GM19238 (cell line): ENCODE results near the gene WDR74.
"Not testable (repeated sequence)": the region's sequence is repeated elsewhere in the genome, so short reads cannot be mapped to it uniquely, and the experiment has no call there.

Experiments
- DNase-seq: peaks from one replicate; pipeline ENCODE4 v3.0.0; 2011; ENCODE audit warnings: low spot score; ENCODE audit not compliant: insufficient read length

WDR74 gene

DNA sequence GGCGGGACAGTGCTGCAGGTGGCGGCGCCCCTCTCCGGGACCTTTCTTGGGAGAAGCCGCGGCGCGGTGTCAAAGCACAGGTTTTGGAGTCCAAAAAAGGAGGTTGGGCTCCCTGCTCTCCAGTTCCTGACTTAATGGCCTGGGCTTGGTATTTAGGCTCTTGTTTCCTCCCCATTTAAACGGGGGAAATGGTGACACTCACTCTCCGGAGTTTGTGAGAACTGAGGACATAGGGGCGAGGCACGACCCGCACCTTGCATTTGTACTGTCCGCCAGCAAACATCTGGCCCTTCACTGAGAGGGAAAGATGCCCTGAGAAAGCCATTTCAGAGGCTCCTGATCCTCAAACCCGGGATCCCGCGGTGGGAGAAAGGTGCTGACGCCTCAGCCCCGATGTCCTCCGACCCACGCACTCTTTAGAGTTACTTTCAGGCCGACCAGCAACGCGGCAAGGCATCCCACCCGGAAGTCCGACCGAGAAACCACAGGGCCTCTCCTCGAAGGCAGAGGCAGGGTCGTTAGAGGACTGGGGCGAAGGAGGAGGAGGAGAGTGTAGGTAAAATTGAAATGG is 2.9 kb upstream of the WDR74 start:
- DNase-seq: no peak

DNA sequence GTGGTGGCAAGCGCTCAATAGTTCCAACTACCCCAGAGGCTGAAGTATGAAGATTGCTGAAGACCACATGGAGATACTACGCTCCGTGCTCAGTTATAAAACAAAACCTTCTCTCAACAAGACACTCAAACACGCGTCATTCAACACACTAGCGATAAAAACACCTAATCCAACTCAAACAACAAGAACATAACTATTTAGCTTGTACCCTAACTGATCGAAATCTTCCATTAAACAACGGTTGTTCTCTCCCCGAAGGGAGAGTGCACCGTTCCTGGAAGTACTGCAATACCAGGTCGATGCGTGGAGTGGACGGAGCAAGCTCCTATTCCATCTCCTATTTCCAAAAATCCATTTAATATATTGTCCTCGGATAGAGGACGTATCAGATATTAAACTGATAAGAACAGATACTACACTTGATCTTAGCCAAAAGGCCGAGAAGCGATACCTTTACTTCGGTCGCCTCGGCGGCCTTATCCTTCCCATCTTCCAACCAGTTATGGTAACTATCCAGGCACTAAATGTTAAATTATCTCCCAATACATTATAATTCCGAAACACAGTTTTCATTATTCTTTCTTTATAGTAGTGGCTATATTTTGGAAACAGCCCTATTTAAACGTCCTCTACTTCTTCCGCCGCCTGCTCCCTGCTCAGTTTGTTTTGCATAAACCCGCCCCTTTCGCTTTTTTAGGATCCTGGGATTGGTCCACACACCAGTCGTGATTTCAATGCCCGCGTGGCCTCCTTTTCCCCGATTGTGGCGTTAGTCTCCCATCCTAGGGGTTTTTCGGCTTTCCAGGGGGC is 2.2 kb upstream of the WDR74 start:
- peak; percentile 75 for DNase-seq

DNA sequence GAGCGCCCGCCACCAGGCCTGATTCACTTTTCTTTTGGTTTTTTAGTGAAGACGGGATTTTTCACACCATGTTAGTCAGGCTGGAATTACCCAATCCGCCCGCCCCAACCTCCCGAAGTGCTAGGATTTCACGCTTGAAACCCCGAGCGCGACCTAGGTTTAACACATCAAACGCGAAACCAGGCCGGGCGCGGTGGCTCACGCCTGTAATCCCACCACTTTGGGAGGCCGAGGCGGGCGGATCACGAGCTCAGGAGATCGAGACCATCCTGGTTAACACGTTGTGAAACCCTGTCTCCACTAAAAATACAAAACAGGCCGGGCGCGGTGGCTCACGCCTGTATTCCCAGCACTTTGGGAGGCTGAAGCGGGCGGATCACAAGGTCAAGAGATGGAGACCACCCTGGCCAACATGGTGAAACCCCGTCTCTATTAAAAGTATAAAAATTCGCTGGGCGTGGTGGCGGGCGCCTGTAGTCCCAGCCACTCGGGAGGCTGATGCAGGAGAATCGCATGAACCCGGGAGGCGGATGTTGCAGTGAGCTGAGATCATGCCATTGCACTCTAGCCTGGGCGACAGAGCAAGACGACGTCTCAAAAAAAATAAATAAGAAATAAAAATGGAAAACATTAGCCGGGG is 1.5 kb upstream of the WDR74 start:
- DNase-seq: not testable (repeated sequence)

DNA sequence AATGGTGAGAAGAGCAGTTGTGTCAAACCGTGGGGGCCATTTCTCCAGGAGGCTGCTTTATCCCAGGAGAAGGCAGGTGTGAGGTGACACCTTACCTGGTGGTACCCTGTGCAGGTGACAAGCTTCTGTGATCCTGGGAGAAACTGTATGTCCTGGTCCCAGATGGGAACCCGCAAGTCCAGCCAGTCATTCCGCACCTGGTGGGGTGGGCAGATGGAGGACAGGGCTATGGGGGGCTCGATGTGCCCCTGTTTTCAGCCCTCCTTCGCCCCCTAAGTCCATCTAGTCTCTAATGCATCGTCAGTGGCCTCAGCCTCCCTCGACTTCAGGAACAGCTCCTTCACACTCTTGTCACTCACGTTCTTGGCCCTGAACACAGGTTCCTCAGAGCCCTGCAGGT is 4.1 kb downstream of the WDR74 start:
- no peak for DNase-seq

DNA sequence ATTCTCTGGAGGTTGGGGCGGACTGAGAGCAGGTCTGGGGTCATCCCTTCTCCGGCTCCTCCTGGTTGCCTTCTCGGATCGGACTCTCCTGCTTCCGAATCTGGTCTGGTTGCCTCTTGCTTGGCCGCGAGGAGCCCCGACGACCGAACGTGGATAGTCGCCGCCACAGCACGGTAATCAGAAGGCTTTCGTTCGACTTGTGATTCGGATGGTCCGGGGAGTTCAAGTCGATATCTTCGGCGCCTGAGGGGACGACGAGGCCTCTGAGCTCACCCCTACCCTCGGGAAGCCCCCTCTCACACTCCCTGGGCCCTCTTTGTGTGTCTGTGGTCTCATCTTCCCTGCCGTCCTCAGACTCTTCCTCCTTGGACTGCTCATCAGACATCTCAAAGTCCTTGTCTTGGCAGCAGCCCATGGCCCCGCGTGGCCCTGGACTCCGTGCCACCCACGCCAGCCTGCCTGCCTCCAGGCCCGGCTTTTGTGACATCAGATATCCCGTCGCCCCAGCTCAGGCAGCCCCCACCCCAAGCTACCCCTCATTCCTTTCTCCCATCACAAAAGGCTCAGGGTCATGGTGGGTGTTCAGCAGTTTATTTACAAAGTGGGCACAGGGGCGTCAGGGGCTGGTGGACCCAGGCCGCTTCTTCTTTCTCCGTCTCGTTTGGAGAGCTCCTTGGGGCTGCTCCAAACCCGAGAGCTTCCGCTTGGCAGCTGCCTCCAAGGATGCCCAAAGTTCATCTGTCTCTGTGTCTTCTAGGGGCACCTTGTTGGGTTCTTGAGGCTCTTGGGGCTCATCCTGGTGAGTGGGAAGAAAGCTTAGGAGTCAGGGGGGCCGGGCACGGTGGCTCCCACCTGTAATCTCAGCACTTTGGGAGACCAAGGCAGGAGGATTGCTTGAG is 6.8 kb downstream of the WDR74 start, which contains the start of gene TEX54:
TSS of gene TEX54 (minus strand) at position 506 of the 899 bp plus-strand sequence.
- DNase-seq: no peak

DNA sequence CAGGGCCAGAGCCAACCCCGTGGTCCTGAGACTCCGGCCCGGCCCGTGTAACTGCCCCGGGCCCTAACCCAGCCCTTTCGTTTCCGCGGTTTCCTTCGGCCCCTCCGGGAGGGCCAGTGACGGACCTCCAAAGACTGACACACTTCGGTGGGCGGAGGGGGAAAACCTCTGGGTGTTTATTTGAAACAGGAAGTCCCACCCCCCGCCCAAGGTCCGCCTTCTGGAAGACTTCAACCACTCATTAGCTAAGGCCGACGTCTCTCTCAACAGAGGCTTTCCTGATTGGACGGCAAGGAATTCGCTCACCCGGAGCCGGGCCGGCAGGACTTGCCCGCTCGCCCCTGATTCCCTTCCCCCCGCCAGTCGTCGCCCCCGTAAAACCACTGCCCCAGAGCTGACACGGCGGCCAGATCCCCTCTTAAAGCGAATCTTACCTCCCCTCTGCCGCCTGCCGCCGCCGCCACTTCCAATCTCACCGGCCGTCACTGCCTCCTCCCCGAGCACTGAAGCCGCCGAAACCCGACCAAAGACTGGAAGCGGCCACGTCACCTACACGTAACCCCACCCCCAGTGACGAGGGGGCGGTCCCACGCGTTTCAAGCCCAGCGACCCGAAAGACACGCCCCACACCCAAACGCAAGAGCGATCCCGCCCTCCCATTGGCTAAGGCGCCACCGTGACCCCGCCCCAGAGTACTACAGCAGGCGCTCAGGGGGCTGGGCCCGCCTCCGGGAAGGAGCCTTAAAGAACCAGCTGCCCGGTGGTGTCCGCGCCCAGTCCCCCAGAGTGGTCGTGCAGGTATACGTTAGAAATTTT is 7.7 kb downstream of the WDR74 start, which contains the start of gene STX5:
TSS of gene STX5 (minus strand) at position 532 of the 816 bp plus-strand sequence. CDS start 808 bp downstream, outside the sequence.
- DNase-seq: peak; percentile 91

DNA sequence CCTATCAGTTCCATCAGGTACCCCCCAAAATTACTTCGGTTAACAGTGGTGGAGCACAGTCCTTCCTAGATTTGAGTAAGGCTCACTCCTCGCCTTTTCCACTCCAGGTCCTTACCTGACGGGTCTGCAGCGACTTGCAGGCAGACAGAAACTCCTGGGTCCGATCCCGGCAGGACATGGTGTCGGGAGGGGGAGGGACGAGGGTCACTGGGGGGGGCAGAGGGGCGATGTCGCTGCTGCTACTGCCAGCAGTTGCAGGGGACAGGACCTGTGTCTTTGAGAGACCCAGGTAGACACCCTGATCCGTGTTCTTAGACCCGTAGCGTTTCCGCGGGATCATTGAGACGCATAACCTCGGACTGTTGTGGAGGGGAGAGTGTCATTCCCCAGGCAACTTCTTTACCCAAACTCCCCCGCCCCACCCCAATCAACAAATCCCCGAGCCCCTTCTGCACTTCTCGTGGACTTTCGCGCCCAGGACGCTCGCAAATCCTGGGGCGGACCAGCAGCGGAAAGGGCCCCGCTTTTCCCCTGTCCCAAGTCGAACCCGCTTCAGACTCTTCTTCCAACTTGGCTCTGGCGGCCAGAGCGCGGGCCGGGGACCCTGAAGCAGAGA is 8.4 kb downstream of the WDR74 start:
- DNase-seq: no peak

DNA sequence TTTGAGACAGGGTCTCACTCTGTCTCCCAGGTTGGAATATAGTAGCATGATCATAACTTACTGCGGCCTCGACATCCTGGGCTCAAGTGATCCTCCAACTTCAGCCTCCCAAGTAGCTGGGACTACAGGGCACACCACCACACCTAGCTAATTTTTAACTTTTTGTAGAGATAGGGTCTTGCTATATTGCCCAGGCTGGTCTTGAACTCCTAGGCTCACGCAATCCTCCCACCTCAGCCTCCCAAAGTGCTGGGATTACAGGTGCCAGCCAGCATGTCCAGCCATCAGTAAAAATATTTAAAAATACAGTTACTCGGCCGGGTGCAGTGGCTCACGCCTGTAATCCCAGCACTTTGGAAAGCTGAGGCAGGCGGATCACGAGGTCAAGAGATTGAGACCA is 11.3 kb downstream of the WDR74 start:
- not testable (repeated sequence) for DNase-seq

DNA sequence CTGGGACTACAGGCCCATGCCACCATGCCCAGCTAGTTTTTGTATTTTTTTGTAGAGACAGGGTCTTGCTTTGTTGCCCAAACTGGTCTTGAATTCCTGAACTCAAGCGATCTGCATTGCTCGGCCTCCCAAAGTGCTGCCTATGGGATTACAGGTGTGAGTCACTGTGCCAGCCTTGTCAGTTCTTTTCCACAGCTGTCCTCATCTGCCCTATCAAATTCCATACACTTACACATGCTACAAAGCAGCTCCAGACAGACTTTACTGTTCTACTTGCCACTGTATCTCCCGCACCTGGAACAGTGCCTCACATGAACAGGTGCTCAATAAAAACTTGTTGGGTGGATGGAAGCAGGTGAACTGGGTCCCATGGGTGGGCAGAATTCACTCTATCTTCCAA is 15.7 kb downstream of the WDR74 start:
- DNase-seq: no peak

DNA sequence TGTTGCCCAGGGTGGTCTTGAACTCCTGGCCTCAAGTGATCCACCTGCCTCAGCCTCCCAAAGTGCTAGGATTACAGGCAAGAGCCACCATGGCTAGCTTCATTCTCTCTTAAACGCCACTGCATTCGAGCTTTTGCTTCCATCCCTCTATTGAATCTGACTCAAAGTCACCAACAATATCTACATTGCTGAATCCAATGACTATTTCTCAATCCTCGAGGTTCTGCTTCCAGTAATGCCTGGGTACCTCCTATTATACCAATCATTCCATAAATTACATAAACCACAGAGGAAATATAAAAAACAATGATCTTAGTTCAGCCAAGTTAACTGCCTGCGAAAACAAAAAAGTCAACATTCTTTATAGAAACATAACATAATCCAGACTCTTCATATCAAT is 22.3 kb downstream of the WDR74 start:
- no peak for DNase-seq

DNA sequence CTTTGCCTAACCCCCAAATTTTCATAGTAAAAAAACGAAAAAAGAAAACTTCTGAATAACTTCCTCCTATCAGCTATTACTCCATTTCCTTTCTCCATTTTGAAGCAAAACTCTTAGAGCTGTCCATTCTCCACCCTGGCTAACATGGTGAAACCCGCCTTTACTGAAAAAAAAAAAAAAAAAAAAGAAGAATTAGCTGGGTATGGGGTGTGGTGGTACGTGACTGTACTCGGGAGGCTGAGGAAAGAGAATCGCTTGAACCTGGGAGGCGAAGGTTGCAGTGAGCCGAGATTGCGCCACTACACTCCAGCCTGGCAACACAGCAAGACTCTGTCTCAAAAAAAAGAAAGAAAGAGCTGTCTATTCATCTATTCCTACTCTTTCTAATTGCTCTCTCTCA is 22.8 kb downstream of the WDR74 start:
- no peak for DNase-seq

DNA sequence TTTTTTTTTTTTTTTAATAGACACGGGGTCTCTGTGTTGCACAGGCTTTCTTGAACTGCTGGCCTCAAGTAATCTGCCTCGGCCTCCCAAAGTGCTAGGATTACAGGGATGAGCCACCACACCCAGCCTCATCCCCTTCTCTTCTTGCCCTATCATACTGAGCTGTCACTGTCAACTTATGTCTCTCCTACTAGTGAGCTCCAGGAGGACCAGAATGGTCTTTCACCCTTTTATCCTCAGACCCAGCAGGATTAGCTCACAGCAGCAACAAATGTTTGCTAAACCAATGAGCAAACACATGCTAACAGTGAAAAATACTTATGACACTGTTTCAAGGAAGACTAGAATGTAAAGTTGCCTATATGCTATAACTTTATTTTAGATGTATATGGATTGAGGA is 27.7 kb downstream of the WDR74 start:
- DNase-seq: no peak

DNA sequence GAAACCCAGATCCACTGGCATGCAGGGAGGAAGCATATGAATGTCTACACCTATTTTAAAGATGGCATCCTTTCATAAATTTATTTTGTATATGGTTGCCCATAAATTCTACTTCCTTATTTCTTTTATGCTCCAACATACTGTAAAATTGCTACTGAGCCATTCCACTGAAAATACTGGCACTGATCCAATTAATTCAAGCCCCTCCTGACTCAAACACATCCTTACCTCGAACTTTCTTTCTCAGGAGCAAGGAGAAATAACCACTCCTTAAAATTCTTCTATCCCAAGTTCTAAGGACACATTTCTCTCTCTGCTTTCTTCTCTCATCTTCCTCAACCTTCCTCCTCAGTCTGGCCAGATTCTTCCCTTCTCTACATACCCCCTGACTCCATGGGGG is 28.6 kb downstream of the WDR74 start:
- DNase-seq: no peak

DNA sequence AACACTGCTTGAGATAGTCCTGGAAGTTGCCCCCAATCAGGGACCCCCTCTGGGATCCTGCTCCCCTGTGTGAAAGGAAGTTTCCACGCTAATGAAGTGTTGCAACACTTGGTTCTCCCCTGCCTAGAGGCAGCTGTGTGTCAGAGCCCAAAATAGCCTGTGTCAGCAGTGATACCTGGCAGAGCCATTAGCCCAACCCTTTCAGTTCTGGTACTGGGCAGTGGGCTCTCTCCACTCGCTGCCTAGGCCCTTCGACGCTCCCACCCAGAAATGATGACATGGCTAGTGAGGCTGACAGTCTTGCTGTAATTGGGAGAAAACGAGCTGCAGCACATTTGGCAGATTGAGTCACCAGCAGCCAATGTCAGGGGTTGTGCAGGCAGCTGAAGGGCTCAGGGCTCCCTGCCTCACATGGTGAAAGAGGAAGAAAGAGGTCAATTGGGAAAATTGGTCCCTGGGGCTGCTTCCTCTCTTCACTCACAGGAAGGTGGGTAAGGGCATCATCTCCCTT is 32.7 kb downstream of the WDR74 start:
- no peak for DNase-seq

DNA sequence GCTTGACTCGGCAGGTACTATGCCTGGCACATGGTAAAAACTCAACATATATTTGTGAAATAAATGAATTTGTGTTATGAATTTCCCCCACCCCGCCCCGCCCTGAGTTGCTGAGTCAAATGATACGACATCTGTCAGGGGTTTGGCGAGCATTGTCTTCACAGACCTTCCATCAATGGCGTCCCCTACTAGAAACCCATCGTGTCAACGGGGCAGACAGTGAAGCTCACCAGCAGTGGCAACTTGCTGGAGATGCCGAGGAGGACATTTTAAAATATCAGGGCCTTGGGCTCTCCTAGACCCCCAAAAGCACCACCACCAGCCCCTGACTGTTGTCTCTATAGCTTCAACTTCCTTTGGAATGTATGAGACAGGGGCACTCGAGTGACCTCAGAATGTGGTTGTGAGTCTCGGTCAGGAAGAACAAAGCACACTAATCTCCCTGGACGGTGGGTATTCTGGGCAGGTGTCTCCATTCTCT is 33.4 kb downstream of the WDR74 start:
- DNase-seq: no peak

DNA sequence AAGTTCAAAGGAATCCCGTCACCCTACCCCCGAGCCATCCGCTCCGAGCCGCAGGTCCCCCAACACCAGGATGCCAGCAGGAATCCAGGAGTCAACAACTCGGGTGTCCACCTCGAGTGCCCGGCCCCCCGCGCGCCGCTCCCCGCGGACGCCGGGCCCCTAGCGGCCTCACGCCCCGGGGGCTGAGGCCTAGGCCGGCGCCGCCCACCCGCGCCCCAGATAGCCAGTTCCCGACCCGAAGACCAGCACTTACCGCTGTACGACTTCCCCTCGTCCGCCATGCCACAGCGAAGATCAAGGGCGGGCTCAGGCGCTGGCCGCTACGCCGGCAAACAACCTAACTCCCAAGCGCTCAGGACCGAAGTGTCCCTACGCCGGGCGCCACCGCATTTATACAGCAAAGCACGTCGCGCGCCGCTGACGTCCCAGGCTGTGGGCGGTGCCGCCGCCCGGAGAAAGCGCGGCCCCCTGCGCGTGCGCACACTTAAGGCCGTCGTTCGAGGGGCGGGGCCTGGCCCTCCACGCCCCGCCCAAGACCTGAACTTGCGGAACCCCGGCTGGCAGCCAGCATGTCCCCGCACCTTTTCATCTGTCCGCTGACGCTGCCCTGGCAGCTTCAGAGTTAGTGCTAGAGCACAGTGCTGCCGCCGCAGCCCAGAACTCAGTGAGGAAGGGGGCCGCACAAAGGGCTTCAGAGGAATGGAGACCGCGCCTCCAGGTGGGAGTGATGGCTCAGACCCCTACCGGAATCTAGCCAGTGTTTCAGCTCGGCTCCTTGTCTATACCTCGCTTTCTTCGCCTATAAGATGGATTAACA is 34.1 kb downstream of the WDR74 start, which contains the start of gene NXF1:
TSS of gene NXF1 (minus strand) at position 365 of the 817 bp plus-strand sequence. CDS start at position 281, 84 bp downstream.
- DNase-seq: peak; percentile 95

DNA sequence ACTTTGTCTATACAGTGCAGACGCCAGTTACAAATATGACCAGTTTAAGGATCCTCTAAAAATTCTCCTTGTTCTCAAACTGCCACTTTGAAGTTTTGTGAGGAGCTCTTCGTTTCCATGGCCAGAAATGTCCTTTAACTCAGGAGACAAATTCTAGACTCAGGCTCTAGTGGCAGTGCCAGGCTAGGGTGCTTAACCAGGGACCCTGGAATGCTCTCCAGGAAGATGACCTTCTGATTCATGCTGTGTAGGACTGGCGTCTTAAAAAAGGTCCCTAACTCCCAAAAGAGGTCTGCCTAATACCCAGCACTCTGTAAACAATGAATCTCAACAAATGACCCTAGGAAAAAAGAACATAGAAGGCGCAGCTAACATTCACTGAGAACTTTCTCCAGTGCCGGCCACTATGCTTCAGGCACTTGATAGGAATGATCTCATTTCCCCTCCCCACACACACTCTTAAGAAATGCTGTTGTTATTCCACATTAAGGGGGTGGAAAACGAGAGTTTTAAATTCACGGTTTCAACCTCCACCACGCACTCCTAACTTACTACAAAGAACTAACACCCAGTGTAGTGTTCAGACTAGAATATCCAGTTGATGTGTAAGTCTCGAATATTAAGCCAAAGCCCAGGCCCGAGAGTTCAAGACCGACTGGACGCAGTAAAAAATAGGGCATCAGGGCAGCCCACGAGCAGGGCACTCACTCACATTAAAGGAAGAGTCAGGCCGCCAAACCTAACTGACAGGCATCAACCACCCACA is 34.9 kb downstream of the WDR74 start:
- no peak for DNase-seq

DNA sequence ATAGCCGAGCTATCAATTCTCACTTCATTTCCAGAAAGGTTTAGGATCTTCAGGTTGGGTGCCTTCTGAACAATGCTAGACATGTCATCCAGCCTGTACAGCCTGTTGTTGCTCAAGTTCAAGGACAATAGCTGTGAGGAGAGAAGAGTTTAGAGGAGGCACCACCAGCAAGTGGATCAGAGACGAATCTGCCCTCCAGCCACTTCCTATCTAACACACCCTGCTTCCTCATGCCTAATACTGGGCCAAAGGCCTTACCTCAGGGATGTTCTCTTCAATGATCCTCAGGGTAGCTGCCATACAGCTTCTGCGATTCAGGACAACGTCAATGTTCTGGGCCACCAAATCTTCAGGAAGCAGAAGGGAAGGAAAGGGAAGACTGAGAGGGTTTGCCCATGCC is 38.3 kb downstream of the WDR74 start:
- no peak for DNase-seq
